Heart left ventricle (tissue), 16 donors: ENCODE measurements around the gene TUBA1A. TPM values are rescaled to one million over a fixed set of nuclear protein-coding genes. Genes with fewer than 3 reads are reported as not detected.

Experiments
- ATAC-seq, 4 donors: fragments of 200-7000 bp; cut with Tn5 transposase; one replicate each; pipeline ENCODE4 v1.9.1; 2020 to 2022; ENCODE audit warnings: moderate library complexity in 4 of 4, mild to moderate bottlenecking in 3 of 4, moderate number of reproducible peaks in 1 of 4
- DNase-seq, 5 donors: peaks; one replicate each; pipeline ENCODE4 v3.0.0-alpha.2; 2020
- H3K27ac ChIP-seq, 12 donors: fragments of 200-600 bp; sonication (generic) in 4 of 12; one replicate each; pipeline versions ENCODE4 v1.5.0 to v1.8.0; 2016 to 2022; ENCODE audit warnings: mild to moderate bottlenecking in 2 of 12
- H3K27me3 ChIP-seq, 9 donors: fragments of 200-600 bp; sonication (generic) in 2 of 9; one replicate each; pipeline versions ENCODE4 v1.5.1 to v1.8.0; 2016 to 2022; ENCODE audit warnings: mild to moderate bottlenecking in 3 of 9
- H3K36me3 ChIP-seq, 9 donors: fragments of 200-600 bp; sonication (generic) in 2 of 9; one replicate each; pipeline versions ENCODE4 v1.5.0 to v1.8.0; 2018 to 2022; ENCODE audit warnings: mild to moderate bottlenecking in 2 of 9
- H3K4me1 ChIP-seq, 12 donors: fragments of 200-600 bp; sonication (generic) in 4 of 12; one replicate each; pipeline versions ENCODE4 v1.5.0 to v1.8.0; 2016 to 2022; ENCODE audit warnings: mild to moderate bottlenecking in 3 of 12
- H3K4me3 ChIP-seq, 12 donors: fragments of 200-600 bp; sonication (generic) in 4 of 12; one replicate each; pipeline versions ENCODE4 v1.5.0 to v1.8.0; 2017 to 2022; ENCODE audit warnings: mild to moderate bottlenecking in 9 of 12, moderate library complexity in 4 of 12
- H3K9me3 ChIP-seq, 12 donors: fragments of 200-600 bp; sonication (generic) in 4 of 12; one replicate each; pipeline versions ENCODE4 v1.5.0 to v1.8.0; 2016 to 2022; ENCODE audit warnings: mild to moderate bottlenecking in 1 of 12
- POLR2A ChIP-seq, 2 donors: fragments of 450-650 bp; IDR thresholded peaks; one replicate each; pipeline ENCODE4 v1.6.1; 2017; ENCODE audit warnings: antibody characterized with exemption in 2 of 2, mild to moderate bottlenecking in 2 of 2, moderate library complexity in 2 of 2
- WGBS, 4 donors: extraction: QIAGEN DNeasy Blood & Tissue Kit in 2 of 4; methylation state at CpG; one replicate each; pipeline versions ENCODE4 v1.1.5 to v1.1.7; 2013 to 2018; 5-methylcytosine and 5-hydroxymethylcytosine counted together
- intact Hi-C, 10 donors: fragments of 100-400 bp; cut with DNase I; formaldehyde crosslinking; loops; one replicate each; pipeline versions ENCODE4 v1.11.1 to v1.14.2; 2022
- polyA plus RNA-seq, 2 donors: library from polyadenylated mRNA; stranded (reverse); fragments of 200-250 nt; gene quantifications; one replicate each; pipeline ENCODE4 v1.2.3, GENCODE V29; 2013
- total RNA-seq, 9 donors: library from RNA; depleted of rRNA in 2 of 9; stranded (reverse); fragments of >200 nt in 2 of 9; fragmentation: NEBNext Ultra II Directional in 3 of 9; extraction: Animal tissue kit (Norgen Biotek cat#: 25700) in 3 of 9; gene quantifications; one replicate each; pipeline versions ENCODE4 v1.1.0 to v1.2.4, GENCODE V29; 2016 to 2023
- TF ChIP-seq, protein P1 (sequence below), 12 donors: fragments of 200-600 bp; sonication (generic) in 4 of 12; IDR thresholded peaks; one replicate each; pipeline versions ENCODE4 v1.5.0 to v1.8.0; 2018 to 2022; ENCODE audit warnings: antibody characterized with exemption in 12 of 12, mild to moderate bottlenecking in 5 of 12
- donor health status: ischemic (EF 13 %, LVEDD 7.1; RV severe dilation, severe dysfunction).
- donor health status: healthy with polysubstance abuse.
- donor health status: DM: no; HTN: yes; CAD: no.
- donor health status: DM: no; HTN: no; CAD: no.
- donor health status: ischemic (EF 25% LVEDD 6.9; RV normal size, moderate dysfunction).
- donor health status: ischemic (EF 25% LVEDD 5.7; RV mildly dilated, moderate dysfunction).
- donor health status: healthy.
- donor health status: DM: yes; HTN: yes; CAD: no.
- donor health status: ischemic (EF 35%, LVEDD 5.7; RV mildly dilated, moderate dysfunction).
- donor health status: nonischemic (EF 11% LVEDD 7.7; RV severe dilation, severe dysfunction).
- donor health status: DM: yes; HTN: yes; CAD: no.
- donor health status: PGD.
- donor health status: ischemic (EF 29% LVEDD 5.4; RV normal size, mild dysfunction).
- donor health status: nonischemic (EF 23%, LVEDD 6.1; RV moderate dilation, normal function).

The TUBA1A gene
- total and polyA plus RNA-seq, 11 donors = 71.5 to 280 (median 184) TPM

- Histone ChIP-seq H3K9me3 (no peaks in the 10 kb centered on the region), H3K36me3 (no peaks in the 10 kb centered on the region)
- TF ChIP-seq, protein P1, sequence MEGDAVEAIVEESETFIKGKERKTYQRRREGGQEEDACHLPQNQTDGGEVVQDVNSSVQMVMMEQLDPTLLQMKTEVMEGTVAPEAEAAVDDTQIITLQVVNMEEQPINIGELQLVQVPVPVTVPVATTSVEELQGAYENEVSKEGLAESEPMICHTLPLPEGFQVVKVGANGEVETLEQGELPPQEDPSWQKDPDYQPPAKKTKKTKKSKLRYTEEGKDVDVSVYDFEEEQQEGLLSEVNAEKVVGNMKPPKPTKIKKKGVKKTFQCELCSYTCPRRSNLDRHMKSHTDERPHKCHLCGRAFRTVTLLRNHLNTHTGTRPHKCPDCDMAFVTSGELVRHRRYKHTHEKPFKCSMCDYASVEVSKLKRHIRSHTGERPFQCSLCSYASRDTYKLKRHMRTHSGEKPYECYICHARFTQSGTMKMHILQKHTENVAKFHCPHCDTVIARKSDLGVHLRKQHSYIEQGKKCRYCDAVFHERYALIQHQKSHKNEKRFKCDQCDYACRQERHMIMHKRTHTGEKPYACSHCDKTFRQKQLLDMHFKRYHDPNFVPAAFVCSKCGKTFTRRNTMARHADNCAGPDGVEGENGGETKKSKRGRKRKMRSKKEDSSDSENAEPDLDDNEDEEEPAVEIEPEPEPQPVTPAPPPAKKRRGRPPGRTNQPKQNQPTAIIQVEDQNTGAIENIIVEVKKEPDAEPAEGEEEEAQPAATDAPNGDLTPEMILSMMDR (IDR thresholded peaks at IDR 0.05) = no peak
- TF ChIP-seq POLR2A (IDR thresholded peaks at IDR 0.05) = no peak
Measured at GRCh38 chr12:49160399-49160798, 28.5 kb downstream of the TUBA1A start.

DNA sequence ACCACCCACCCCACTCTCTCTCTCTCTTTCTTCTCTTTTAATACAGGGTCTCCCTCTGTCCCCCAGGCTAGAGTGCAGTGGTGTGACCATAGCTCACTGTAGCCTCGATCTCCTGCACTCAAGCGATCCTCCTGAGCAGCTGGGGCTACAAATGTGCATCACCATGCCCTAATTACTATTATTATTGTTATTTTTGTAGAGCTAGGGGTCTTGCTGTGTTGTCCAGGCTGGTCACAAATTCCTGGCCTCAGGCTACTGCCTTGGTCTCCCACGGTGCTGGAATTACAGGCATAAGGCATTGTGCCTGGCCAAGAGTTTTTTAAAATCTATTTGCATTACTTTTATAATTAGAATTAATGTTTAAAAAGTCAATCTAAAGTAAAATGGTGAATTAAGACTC is 34.7 kb downstream of the TUBA1A start:
- no peak overlapping the region for H3K27ac ChIP-seq
- no peaks in the 10 kb centered on the region for H3K9me3 ChIP-seq
- no peak overlapping the region for H3K4me3 ChIP-seq
- no peaks in the 10 kb centered on the region for H3K27me3 ChIP-seq
- ATAC-seq = no peak
- no peak for DNase-seq
- intact Hi-C loops = no loop called here
- 61 to 90% (median 73%) methylated on average over 3 of the region's 3 CpGs for WGBS, 4 donors
- TF ChIP-seq, protein P1 (IDR thresholded peaks at IDR 0.05) = no peak
- TF ChIP-seq POLR2A (IDR thresholded peaks at IDR 0.05) = no peak
- H3K36me3 ChIP-seq = no peaks in the 10 kb centered on the region
- no peaks in the 10 kb centered on the region for H3K4me1 ChIP-seq

More at GRCh38 chr12:49160399-49160798, 28.5 kb downstream of the TUBA1A start:
- WGBS, 4 donors = 75 to 79% (median 78%) methylated on average over 2 of the region's 2 CpGs
- intact Hi-C loops = no loop called here
- no peak for ATAC-seq
- Histone ChIP-seq H3K27ac (no peak overlapping the region), H3K27me3 (no peaks in the 10 kb centered on the region), H3K4me3 (no peak overlapping the region), H3K4me1 (peaks cover 0 to 13% (median 0%) of the 10 kb centered on the region in 12 donors)
- DNase-seq = no peak

- Histone ChIP-seq H3K9me3 (no peaks in the 10 kb centered on the region), H3K4me3 (no peak overlapping the region), H3K27ac (no peak overlapping the region), H3K27me3 (no peaks in the 10 kb centered on the region), H3K4me1 (no peaks in the 10 kb centered on the region), H3K36me3 (no peaks in the 10 kb centered on the region)
- 96 to 99% (median 98%) methylated on average over 2 of the region's 2 CpGs for WGBS, 4 donors
- DNase-seq (no peak), ATAC-seq (no peak)
- TF ChIP-seq, protein P1 (IDR thresholded peaks at IDR 0.05) = no peak
- intact Hi-C loops = no loop called here
Measured at GRCh38 chr12:49147384-49147783, 41.5 kb downstream of the TUBA1A start.

DNA sequence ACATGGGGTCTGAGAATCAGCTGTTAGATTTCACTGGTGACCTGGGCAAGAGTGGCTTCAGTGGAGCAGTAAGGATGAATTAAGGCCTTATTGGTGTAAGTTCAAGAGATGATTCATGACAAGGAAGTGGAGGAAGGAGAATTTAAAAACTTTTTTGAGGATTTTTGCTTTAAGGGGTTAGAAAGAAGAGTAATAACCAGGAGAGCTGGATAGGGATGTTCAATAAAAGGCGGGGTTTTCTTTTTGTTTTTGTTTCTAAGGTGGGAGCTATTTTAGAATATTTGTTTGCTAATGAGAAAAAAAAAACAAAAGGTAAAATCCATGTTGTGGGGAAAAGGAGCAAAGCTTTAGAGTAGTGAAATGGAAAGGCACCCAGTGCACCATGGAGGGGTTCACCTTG is 42.5 kb downstream of the TUBA1A start:
- Histone ChIP-seq H3K4me1 (no peaks in the 10 kb centered on the region), H3K9me3 (no peaks in the 10 kb centered on the region), H3K36me3 (no peaks in the 10 kb centered on the region), H3K4me3 (no peak overlapping the region), H3K27ac (no peak overlapping the region), H3K27me3 (no peaks in the 10 kb centered on the region)
- intact Hi-C loops = no loop called here
- WGBS, 4 donors = 97 to 100% (median 99%) methylated on average over 1 of the region's 1 CpG
- no peak for ATAC-seq
- TF ChIP-seq POLR2A (IDR thresholded peaks at IDR 0.05) = no peak
- TF ChIP-seq, protein P1 (IDR thresholded peaks at IDR 0.05) = no peak
- DNase-seq = no peak
